ENCODE data around the gene RPL12.

Gene RPL12

GRCh38 chr9:127450830-127451607 lies at the start of gene RPL12, which contains the start of gene LRSAM1:
RPL12 (minus strand) TSS chr9:127451406; CDS start chr9:127451317, 89 bp downstream.
LRSAM1 (plus strand) TSS chr9:127451510; CDS start chr9:127454528, 3,018 bp downstream.
- in situ Hi-C loops (cut with MboI; ENCODE audit: low sequenced_read_pairs): no loop called here

GRCh38 chr9:127500862-127501261 lies 49.7 kb upstream of the RPL12 start:
- in situ Hi-C loops (cut with MboI; ENCODE audit: low sequenced_read_pairs): loop anchor here (5.0 to 10.0 kb wide), 2 partner anchors 81 to 234 kb away; partner anchors contain the start of gene TOR2A

- in situ Hi-C loops (cut with MboI; ENCODE audit: low sequenced_read_pairs): loop anchor here (5.0 to 10.0 kb wide), 2 partner anchors 82 to 234 kb away; partner anchors contain the start of gene TOR2A
Measured at GRCh38 chr9:127500399-127500798, 49.2 kb upstream of the RPL12 start.

GRCh38 chr9:127498298-127498697 lies 47.1 kb upstream of the RPL12 start:
- in situ Hi-C loops (cut with MboI; ENCODE audit: low sequenced_read_pairs): loop anchor here (10.0 kb wide), 1 partner anchor 427 kb away; no protein-coding TSS in a partner anchor

GRCh38 chr9:127497656-127498290 lies 46.6 kb upstream of the RPL12 start:
- in situ Hi-C loops (cut with MboI; ENCODE audit: low sequenced_read_pairs): loop anchor here (10.0 kb wide), 1 partner anchor 427 kb away; no protein-coding TSS in a partner anchor

- in situ Hi-C loops (cut with MboI; ENCODE audit: low sequenced_read_pairs): loop anchor here (10.0 kb wide), 1 partner anchor 428 kb away; no protein-coding TSS in a partner anchor
Measured at GRCh38 chr9:127496974-127497373, 45.8 kb upstream of the RPL12 start.

- in situ Hi-C loops (cut with MboI; ENCODE audit: low sequenced_read_pairs): loop anchor here (10.0 kb wide), 1 partner anchor 429 kb away; no protein-coding TSS in a partner anchor
Measured at GRCh38 chr9:127495884-127496555, 44.8 kb upstream of the RPL12 start.

GRCh38 chr9:127494304-127494702 lies 43.1 kb upstream of the RPL12 start:
- in situ Hi-C loops (cut with MboI; ENCODE audit: low sequenced_read_pairs): loop anchor here (10.0 kb wide), 1 partner anchor 430 kb away; no protein-coding TSS in a partner anchor

GRCh38 chr9:127493592-127494303 lies 42.5 kb upstream of the RPL12 start:
- in situ Hi-C loops (cut with MboI; ENCODE audit: low sequenced_read_pairs): loop anchor here (10.0 kb wide), 1 partner anchor 431 kb away; no protein-coding TSS in a partner anchor

- in situ Hi-C loops (cut with MboI; ENCODE audit: low sequenced_read_pairs): loop anchor here (10.0 kb wide), 1 partner anchor 432 kb away; no protein-coding TSS in a partner anchor
Measured at GRCh38 chr9:127492616-127493015, 41.4 kb upstream of the RPL12 start.

GRCh38 chr9:127491516-127491915 lies 40.3 kb upstream of the RPL12 start:
- in situ Hi-C loops (cut with MboI; ENCODE audit: low sequenced_read_pairs): loop anchor here (10.0 kb wide), 1 partner anchor 433 kb away; no protein-coding TSS in a partner anchor

- in situ Hi-C loops (cut with MboI; ENCODE audit: low sequenced_read_pairs): loop anchor here (10.0 kb wide), 1 partner anchor 434 kb away; no protein-coding TSS in a partner anchor
Measured at GRCh38 chr9:127490535-127491230, 39.5 kb upstream of the RPL12 start.

GRCh38 chr9:127489471-127490115 lies 38.4 kb upstream of the RPL12 start:
- in situ Hi-C loops (cut with MboI; ENCODE audit: low sequenced_read_pairs): loop anchor here (10.0 kb wide), 1 partner anchor 435 kb away; no protein-coding TSS in a partner anchor

- in situ Hi-C loops (cut with MboI; ENCODE audit: low sequenced_read_pairs): no loop called here
Measured at GRCh38 chr9:127488946-127489345, 37.7 kb upstream of the RPL12 start.

GRCh38 chr9:127485995-127486394 lies 34.8 kb upstream of the RPL12 start:
- in situ Hi-C loops (cut with MboI; ENCODE audit: low sequenced_read_pairs): no loop called here

- in situ Hi-C loops (cut with MboI; ENCODE audit: low sequenced_read_pairs): no loop called here
Measured at GRCh38 chr9:127482662-127483061, 31.5 kb upstream of the RPL12 start.

- in situ Hi-C loops (cut with MboI; ENCODE audit: low sequenced_read_pairs): no loop called here
Measured at GRCh38 chr9:127479507-127480081, 28.4 kb upstream of the RPL12 start.

GRCh38 chr9:127474592-127474991 lies 23.4 kb upstream of the RPL12 start:
- in situ Hi-C loops (cut with MboI; ENCODE audit: low sequenced_read_pairs): no loop called here

GRCh38 chr9:127473932-127474331 lies 22.7 kb upstream of the RPL12 start:
- in situ Hi-C loops (cut with MboI; ENCODE audit: low sequenced_read_pairs): no loop called here

Measured in HL-60/S4 (cell line).